Osteocyte (in vitro differentiated cells): ENCODE results near the gene ALK. TPM values are rescaled to one million over a fixed set of nuclear protein-coding genes. Genes with fewer than 3 reads are reported as not detected.

Source experiments
- DNase-seq: peaks from one replicate; pipeline ENCODE4 v3.0.0; 2021; ENCODE audit warnings: mixed read lengths; ENCODE audit not compliant: unreplicated experiment; ENCODE audit errors: extremely low spot score
- H3K27ac Mint-ChIP-seq: one replicate; pipeline ENCODE4 v1.8.0; 2021; ENCODE audit warnings: mild to moderate bottlenecking, mixed read lengths; ENCODE audit not compliant: unreplicated experiment
- H3K27me3 Mint-ChIP-seq: one replicate; pipeline ENCODE4 v1.8.0; 2021; ENCODE audit warnings: mixed read lengths; ENCODE audit not compliant: unreplicated experiment
- H3K36me3 Mint-ChIP-seq: one replicate; pipeline ENCODE4 v1.8.0; 2021; ENCODE audit warnings: mixed read lengths; ENCODE audit not compliant: unreplicated experiment
- H3K4me1 Mint-ChIP-seq: one replicate; pipeline ENCODE4 v1.8.0; 2021; ENCODE audit warnings: mixed read lengths; ENCODE audit not compliant: unreplicated experiment
- H3K4me3 Mint-ChIP-seq: one replicate; pipeline ENCODE4 v1.8.0; 2021; ENCODE audit warnings: mild to moderate bottlenecking, moderate library complexity, mixed read lengths; ENCODE audit not compliant: unreplicated experiment
- H3K9me3 Mint-ChIP-seq: one replicate; pipeline ENCODE4 v1.8.0; 2021; ENCODE audit warnings: mixed read lengths; ENCODE audit not compliant: unreplicated experiment
- total RNA-seq: library from RNA; stranded (reverse); gene quantifications from 2 replicates; pipeline ENCODE4 v1.2.1, GENCODE V29; 2021
- TF ChIP-seq, protein P1 (sequence below): fragments of 200-600 bp; sonication (generic); IDR thresholded peaks from 2 replicates; pipeline ENCODE4 v1.5.0; 2021; ENCODE audit warnings: antibody characterized with exemption, mild to moderate bottlenecking, moderate library complexity

The ALK gene
- total RNA-seq, 1 donor from 2014 or later: not detected

DNA sequence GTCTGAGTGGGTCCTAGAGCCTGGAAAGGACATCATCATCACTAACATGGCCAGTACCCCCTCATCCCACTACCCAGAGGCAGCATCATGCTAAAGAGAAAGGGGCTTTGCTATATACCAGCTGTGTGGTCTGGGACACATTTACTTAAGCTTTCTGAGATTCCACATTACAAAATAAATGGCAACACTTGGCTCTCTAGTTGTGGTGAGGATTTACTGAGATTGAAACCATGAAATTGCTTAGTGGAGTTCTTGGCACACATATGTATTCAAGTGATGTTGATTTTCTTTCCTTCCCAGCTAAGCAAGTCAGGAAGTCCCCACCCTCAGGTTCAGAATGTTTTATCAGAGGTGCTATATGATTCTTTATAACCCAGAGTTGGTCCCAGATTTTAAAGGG is 444.2 kb downstream of the ALK start:
- H3K9me3 Mint-ChIP-seq: peaks cover 9% of the 10 kb centered on the region
- peaks cover 6% of the 10 kb centered on the region for H3K27me3 Mint-ChIP-seq
- peaks cover 2% of the 10 kb centered on the region for H3K4me1 Mint-ChIP-seq
- H3K4me3 Mint-ChIP-seq: no peak overlapping the region
- H3K36me3 Mint-ChIP-seq: no peaks in the 10 kb centered on the region
- DNase-seq: no peak
- H3K27ac Mint-ChIP-seq: no peak overlapping the region
- TF ChIP-seq, protein P1, sequence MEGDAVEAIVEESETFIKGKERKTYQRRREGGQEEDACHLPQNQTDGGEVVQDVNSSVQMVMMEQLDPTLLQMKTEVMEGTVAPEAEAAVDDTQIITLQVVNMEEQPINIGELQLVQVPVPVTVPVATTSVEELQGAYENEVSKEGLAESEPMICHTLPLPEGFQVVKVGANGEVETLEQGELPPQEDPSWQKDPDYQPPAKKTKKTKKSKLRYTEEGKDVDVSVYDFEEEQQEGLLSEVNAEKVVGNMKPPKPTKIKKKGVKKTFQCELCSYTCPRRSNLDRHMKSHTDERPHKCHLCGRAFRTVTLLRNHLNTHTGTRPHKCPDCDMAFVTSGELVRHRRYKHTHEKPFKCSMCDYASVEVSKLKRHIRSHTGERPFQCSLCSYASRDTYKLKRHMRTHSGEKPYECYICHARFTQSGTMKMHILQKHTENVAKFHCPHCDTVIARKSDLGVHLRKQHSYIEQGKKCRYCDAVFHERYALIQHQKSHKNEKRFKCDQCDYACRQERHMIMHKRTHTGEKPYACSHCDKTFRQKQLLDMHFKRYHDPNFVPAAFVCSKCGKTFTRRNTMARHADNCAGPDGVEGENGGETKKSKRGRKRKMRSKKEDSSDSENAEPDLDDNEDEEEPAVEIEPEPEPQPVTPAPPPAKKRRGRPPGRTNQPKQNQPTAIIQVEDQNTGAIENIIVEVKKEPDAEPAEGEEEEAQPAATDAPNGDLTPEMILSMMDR: no peak

DNA sequence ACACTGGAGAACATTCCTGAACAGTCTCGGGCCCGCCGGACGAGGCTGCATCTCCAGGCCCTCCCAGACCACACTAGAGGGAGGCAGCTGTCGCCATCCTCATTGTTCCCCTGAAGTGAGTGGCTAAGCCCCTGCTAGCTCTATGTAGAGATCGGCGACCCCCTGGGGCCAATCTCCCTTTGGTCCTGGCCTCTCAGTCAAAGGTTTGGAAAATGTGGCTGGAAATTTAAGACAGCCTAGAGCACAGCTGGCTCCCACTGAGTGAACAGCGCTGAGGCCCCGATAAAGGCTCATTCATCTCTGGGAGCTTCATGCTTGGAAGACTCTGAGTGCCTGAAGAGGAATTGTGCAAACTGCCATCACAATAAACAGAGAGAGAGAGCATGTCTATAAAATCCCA is 445.9 kb downstream of the ALK start:
- TF ChIP-seq, protein P1: no peak
- peaks cover 2% of the 10 kb centered on the region for H3K4me1 Mint-ChIP-seq
- peaks cover 3% of the 10 kb centered on the region for H3K27me3 Mint-ChIP-seq
- H3K36me3 Mint-ChIP-seq: no peaks in the 10 kb centered on the region
- no peak for DNase-seq
- no peak overlapping the region for H3K4me3 Mint-ChIP-seq
- no peak overlapping the region for H3K27ac Mint-ChIP-seq
- H3K9me3 Mint-ChIP-seq: peaks cover 13% of the 10 kb centered on the region

DNA sequence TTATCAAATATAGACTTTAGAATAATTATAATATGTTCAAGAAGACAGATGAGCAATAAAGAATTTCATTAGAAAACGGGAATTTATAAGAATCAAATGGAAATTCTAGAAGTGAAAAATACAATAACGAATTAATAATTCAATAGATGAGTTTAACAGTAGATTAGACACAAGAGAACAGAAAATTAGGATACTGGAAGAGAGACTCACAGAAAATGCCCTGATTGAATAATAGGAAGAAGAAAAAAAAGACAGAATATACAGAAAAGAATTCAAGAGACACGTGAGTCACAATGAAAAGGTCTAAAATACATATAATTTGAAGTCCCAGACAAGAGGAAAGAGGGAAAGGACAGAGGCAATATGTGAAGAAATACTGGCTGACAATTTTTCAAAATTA is 451.4 kb downstream of the ALK start:
- H3K4me1 Mint-ChIP-seq: no peaks in the 10 kb centered on the region
- H3K4me3 Mint-ChIP-seq: no peak overlapping the region
- H3K36me3 Mint-ChIP-seq: peaks cover 4% of the 10 kb centered on the region
- H3K27ac Mint-ChIP-seq: no peak overlapping the region
- DNase-seq: no peak
- peaks cover 25% of the 10 kb centered on the region for H3K9me3 Mint-ChIP-seq
- TF ChIP-seq, protein P1: no peak
- H3K27me3 Mint-ChIP-seq: no peaks in the 10 kb centered on the region

DNA sequence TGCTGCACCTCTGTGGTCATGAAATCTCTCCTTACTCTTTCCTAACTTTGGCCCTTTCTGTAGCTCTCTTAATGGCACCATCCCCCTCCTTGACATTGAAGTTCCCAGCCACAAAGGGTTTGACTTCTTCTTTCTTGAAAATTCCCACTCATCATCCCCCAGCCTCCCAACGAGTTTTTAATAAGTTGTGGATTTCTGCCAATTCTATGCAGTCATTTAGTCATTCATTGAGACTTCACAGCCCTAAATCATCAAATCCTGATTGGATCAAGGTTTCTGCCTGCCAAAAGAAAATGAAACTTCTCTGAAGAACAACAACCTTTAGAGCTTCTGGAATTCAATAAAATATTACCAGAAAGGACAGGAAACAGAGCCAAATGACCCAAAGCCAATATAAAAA is 451.9 kb downstream of the ALK start:
- TF ChIP-seq, protein P1: no peak

DNA sequence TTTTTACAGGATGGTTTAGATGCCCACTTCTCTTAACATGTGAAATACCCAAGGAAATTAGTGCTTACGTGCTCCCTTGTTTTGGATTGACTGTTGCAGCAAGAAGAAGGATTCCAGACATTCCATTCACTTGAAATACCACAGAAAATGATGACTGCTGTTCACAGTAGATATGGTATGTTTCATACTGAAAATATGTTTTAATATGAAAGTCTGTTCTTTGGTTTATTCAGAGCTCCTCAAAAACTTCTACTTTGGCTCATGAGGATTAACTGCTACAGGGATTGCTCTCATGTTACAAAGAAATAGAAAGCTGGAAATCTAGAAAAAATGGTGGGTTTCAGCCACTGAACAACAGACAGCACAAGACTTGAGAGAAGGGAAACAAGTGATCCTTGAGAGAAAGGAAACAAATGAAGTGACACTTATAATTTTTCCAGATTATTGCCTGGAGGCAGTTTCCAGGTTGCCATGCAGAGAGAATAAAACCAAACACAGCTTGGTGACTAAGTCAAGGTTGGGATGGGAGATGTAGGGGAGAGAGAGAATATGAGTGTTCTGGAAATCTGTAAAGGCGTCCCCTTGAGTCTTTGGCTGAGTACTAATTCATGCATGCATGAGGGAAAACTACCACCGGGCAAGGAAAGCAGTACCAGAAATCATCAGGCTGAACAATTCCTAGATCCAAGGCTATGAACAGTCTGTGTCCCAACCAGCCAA is 458.0 kb downstream of the ALK start:
- TF ChIP-seq, protein P1: no peak
- Mint-ChIP-seq H3K4me3 (no peak overlapping the region), H3K4me1 (peaks cover 38% of the 10 kb centered on the region), H3K27ac (peak overlapping the region; percentile 80), H3K9me3 (no peaks in the 10 kb centered on the region), H3K27me3 (no peaks in the 10 kb centered on the region), H3K36me3 (no peaks in the 10 kb centered on the region)
- no peak for DNase-seq

More for the DNA sequence above, 451.9 kb downstream of the ALK start:
- no peak overlapping the region for H3K4me3 Mint-ChIP-seq
- H3K9me3 Mint-ChIP-seq: peaks cover 25% of the 10 kb centered on the region
- no peaks in the 10 kb centered on the region for H3K27me3 Mint-ChIP-seq
- no peaks in the 10 kb centered on the region for H3K4me1 Mint-ChIP-seq
- H3K36me3 Mint-ChIP-seq: peaks cover 4% of the 10 kb centered on the region
- H3K27ac Mint-ChIP-seq: no peak overlapping the region
- no peak for DNase-seq
